Measurements from ENCODE around the gene LGALS3. TPM values are rescaled to one million over a fixed set of nuclear protein-coding genes. Genes with fewer than 3 reads are reported as not detected.

The LGALS3 gene
- total and polyA plus RNA-seq, 7 experiments from 2014 or later = 0.35 to 71.7 (median 11.7) TPM

- Mint-ChIP-seq H3K4me1 (peaks cover 0 to 12% (median 0%) of the 10 kb centered on the region in 7 donors), H3K27ac (no peak overlapping the region), H3K27me3 (peaks cover 0 to 21% (median 4%) of the 10 kb centered on the region in 5 donors), H3K4me3 (no peak overlapping the region), H3K9me3 (no peaks in the 10 kb centered on the region), H3K36me3 (peaks cover 0 to 40% (median 0%) of the 10 kb centered on the region in 5 donors)
- H3K9me3 ChIP-seq (ENCODE audit: control insufficient read depth in 2 of 3, low read length in 3 of 3) = no peaks in the 10 kb centered on the region
- DNase-seq = no peak
- H3K27me3 ChIP-seq (ENCODE audit: control insufficient read depth in 2 of 2, insufficient read depth in 2 of 2, low read length in 2 of 2) = no peaks in the 10 kb centered on the region
- H3K4me1 ChIP-seq (ENCODE audit: control insufficient read depth in 2 of 2, insufficient read depth in 2 of 2, low read length in 2 of 2) = no peaks in the 10 kb centered on the region
- H3K27ac ChIP-seq (ENCODE audit: low read depth, low read length) = no peak overlapping the region
- POLR2A ChIA-PET = interaction anchor here (0.5 kb wide), 1 partner anchor 155 kb away, joined by 4 read pairs; no protein-coding TSS in a partner anchor
- no peak for ATAC-seq
- CTCF ChIA-PET = no interaction called here
- H3K4me3 ChIP-seq (ENCODE audit: low read length) = no peak overlapping the region
- H3K36me3 ChIP-seq (ENCODE audit: control insufficient read depth in 2 of 3, insufficient read depth in 3 of 3, low read length in 3 of 3) = no peaks in the 10 kb centered on the region
- intact Hi-C loops (cut with micrococcal nuclease) = no loop called here
Observed at GRCh38 chr14:55136885-55137786, 8.1 kb downstream of the LGALS3 start.

GRCh38 chr14:55138091-55138490, 9.0 kb downstream of the LGALS3 start:
- no peaks in the 10 kb centered on the region for H3K9me3 Mint-ChIP-seq
- H3K36me3 Mint-ChIP-seq = peaks cover 0 to 44% (median 0%) of the 10 kb centered on the region in 5 donors
- H3K4me3 Mint-ChIP-seq = no peak overlapping the region
- ATAC-seq (no peak), DNase-seq (no peak)
- ChIA-PET POLR2A (no interaction called here), CTCF (interaction anchor here (0.6 kb wide), 1 partner anchor 54 kb away, joined by 3 read pairs; no protein-coding TSS in a partner anchor)
- no peaks in the 10 kb centered on the region for H3K9me3 ChIP-seq (ENCODE audit: control insufficient read depth in 2 of 3, low read length in 3 of 3)
- intact Hi-C loops (cut with micrococcal nuclease) = no loop called here
- H3K27me3 ChIP-seq (ENCODE audit: control insufficient read depth in 2 of 2, insufficient read depth in 2 of 2, low read length in 2 of 2) = no peaks in the 10 kb centered on the region
- H3K4me1 ChIP-seq (ENCODE audit: control insufficient read depth in 2 of 2, insufficient read depth in 2 of 2, low read length in 2 of 2) = no peaks in the 10 kb centered on the region
- H3K36me3 ChIP-seq (ENCODE audit: control insufficient read depth in 2 of 3, insufficient read depth in 3 of 3, low read length in 3 of 3) = no peaks in the 10 kb centered on the region
- no peak overlapping the region for H3K4me3 ChIP-seq (ENCODE audit: low read length)
- H3K27ac Mint-ChIP-seq = no peak overlapping the region
- H3K4me1 Mint-ChIP-seq = peaks cover 0 to 11% (median 0%) of the 10 kb centered on the region in 7 donors
- no peak overlapping the region for H3K27ac ChIP-seq (ENCODE audit: low read depth, low read length)
- peaks cover 0 to 16% (median 4%) of the 10 kb centered on the region in 5 donors for H3K27me3 Mint-ChIP-seq

DNA sequence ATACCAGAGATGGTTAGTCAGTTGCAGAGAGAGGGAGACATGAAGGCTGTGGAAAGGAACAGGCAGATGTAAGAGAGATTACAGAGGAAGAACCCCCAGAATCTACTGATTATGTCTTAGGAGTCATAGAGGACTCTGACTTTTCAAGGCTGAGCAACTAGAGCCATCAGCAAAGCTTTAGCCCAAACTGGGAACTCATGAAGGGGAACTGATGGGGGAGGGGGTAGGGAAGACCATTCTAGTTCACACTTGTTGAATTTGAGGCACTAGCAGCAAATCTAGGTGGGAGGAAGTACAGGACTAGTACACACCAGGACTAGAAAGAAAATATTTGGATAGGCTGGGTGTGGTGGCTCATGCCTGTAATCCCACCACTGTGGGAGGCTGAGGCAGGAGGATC, 10.1 kb downstream of the LGALS3 start:
- Histone ChIP-seq H3K27ac (ENCODE audit: low read depth, low read length) (no peak overlapping the region), H3K4me1 (ENCODE audit: control insufficient read depth in 2 of 2, insufficient read depth in 2 of 2, low read length in 2 of 2) (no peaks in the 10 kb centered on the region), H3K9me3 (ENCODE audit: control insufficient read depth in 2 of 3, low read length in 3 of 3) (no peaks in the 10 kb centered on the region), H3K4me3 (ENCODE audit: low read length) (no peak overlapping the region), H3K27me3 (ENCODE audit: control insufficient read depth in 2 of 2, insufficient read depth in 2 of 2, low read length in 2 of 2) (no peaks in the 10 kb centered on the region), H3K36me3 (ENCODE audit: control insufficient read depth in 2 of 3, insufficient read depth in 3 of 3, low read length in 3 of 3) (no peaks in the 10 kb centered on the region)
- Mint-ChIP-seq H3K9me3 (no peaks in the 10 kb centered on the region), H3K27me3 (peaks cover 0 to 9% (median 0%) of the 10 kb centered on the region in 5 donors), H3K4me1 (peaks cover 0 to 13% (median 0%) of the 10 kb centered on the region in 7 donors), H3K4me3 (no peak overlapping the region), H3K27ac (no peak overlapping the region), H3K36me3 (peaks cover 0 to 48% (median 0%) of the 10 kb centered on the region in 5 donors)
- ATAC-seq (no peak), DNase-seq (no peak)
- intact Hi-C loops (cut with micrococcal nuclease) = no loop called here
- ChIA-PET CTCF (no interaction called here), POLR2A (no interaction called here)

- H3K4me3 ChIP-seq (ENCODE audit: low read length) = no peak overlapping the region
- H3K27me3 ChIP-seq (ENCODE audit: control insufficient read depth in 2 of 2, insufficient read depth in 2 of 2, low read length in 2 of 2) = no peaks in the 10 kb centered on the region
- H3K27ac ChIP-seq (ENCODE audit: low read depth, low read length) = no peak overlapping the region
- intact Hi-C loops (cut with micrococcal nuclease) = loop anchor here in 1 of 2 donors (5.0 kb wide), 1 partner anchor 38 kb away; no protein-coding TSS in a partner anchor
- Mint-ChIP-seq H3K36me3 (peaks cover 0 to 52% (median 0%) of the 10 kb centered on the region in 5 donors), H3K4me3 (no peak overlapping the region), H3K27ac (no peak overlapping the region), H3K27me3 (peaks cover 0 to 1% (median 0%) of the 10 kb centered on the region in 5 donors), H3K9me3 (no peaks in the 10 kb centered on the region), H3K4me1 (peaks cover 0 to 13% (median 0%) of the 10 kb centered on the region in 7 donors)
- H3K4me1 ChIP-seq (ENCODE audit: control insufficient read depth in 2 of 2, insufficient read depth in 2 of 2, low read length in 2 of 2) = no peaks in the 10 kb centered on the region
- no peaks in the 10 kb centered on the region for H3K9me3 ChIP-seq (ENCODE audit: control insufficient read depth in 2 of 3, low read length in 3 of 3)
- no peaks in the 10 kb centered on the region for H3K36me3 ChIP-seq (ENCODE audit: control insufficient read depth in 2 of 3, insufficient read depth in 3 of 3, low read length in 3 of 3)
- DNase-seq (no peak), ATAC-seq (no peak)
- CTCF ChIA-PET = no interaction called here
- POLR2A ChIA-PET = no interaction called here
Observed at GRCh38 chr14:55139696-55140509, 10.9 kb downstream of the LGALS3 start.

GRCh38 chr14:55141825-55142224, 12.8 kb downstream of the LGALS3 start:
- no peak for DNase-seq
- no peak overlapping the region for H3K27ac ChIP-seq (ENCODE audit: low read depth, low read length)
- H3K4me3 ChIP-seq (ENCODE audit: low read length) = no peak overlapping the region
- Mint-ChIP-seq H3K4me3 (no peak overlapping the region), H3K9me3 (no peaks in the 10 kb centered on the region), H3K4me1 (peaks cover 0 to 25% (median 0%) of the 10 kb centered on the region in 7 donors), H3K27me3 (no peaks in the 10 kb centered on the region), H3K27ac (peak overlapping the region in 1 of 9 donors; percentile 14), H3K36me3 (peaks cover 0 to 62% (median 0%) of the 10 kb centered on the region in 5 donors)
- no peaks in the 10 kb centered on the region for H3K4me1 ChIP-seq (ENCODE audit: control insufficient read depth in 2 of 2, insufficient read depth in 2 of 2, low read length in 2 of 2)
- no peaks in the 10 kb centered on the region for H3K27me3 ChIP-seq (ENCODE audit: control insufficient read depth in 2 of 2, insufficient read depth in 2 of 2, low read length in 2 of 2)
- no peak for ATAC-seq
- ChIA-PET POLR2A (no interaction called here), CTCF (no interaction called here)
- intact Hi-C loops (cut with micrococcal nuclease) = loop anchor here in 1 of 2 donors (5.0 kb wide), 1 partner anchor 40 kb away; no protein-coding TSS in a partner anchor
- H3K9me3 ChIP-seq (ENCODE audit: control insufficient read depth in 2 of 3, low read length in 3 of 3) = no peaks in the 10 kb centered on the region
- no peaks in the 10 kb centered on the region for H3K36me3 ChIP-seq (ENCODE audit: control insufficient read depth in 2 of 3, insufficient read depth in 3 of 3, low read length in 3 of 3)

GRCh38 chr14:55142466-55142865, 13.4 kb downstream of the LGALS3 start:
- DNase-seq (no peak), ATAC-seq (no peak)
- Histone ChIP-seq H3K36me3 (ENCODE audit: control insufficient read depth in 2 of 3, insufficient read depth in 3 of 3, low read length in 3 of 3) (no peaks in the 10 kb centered on the region), H3K4me3 (ENCODE audit: low read length) (no peak overlapping the region), H3K9me3 (ENCODE audit: control insufficient read depth in 2 of 3, low read length in 3 of 3) (no peaks in the 10 kb centered on the region), H3K4me1 (ENCODE audit: control insufficient read depth in 2 of 2, insufficient read depth in 2 of 2, low read length in 2 of 2) (no peaks in the 10 kb centered on the region), H3K27ac (ENCODE audit: low read depth, low read length) (no peak overlapping the region), H3K27me3 (ENCODE audit: control insufficient read depth in 2 of 2, insufficient read depth in 2 of 2, low read length in 2 of 2) (no peaks in the 10 kb centered on the region)
- ChIA-PET POLR2A (no interaction called here), CTCF (no interaction called here)
- peaks cover 0 to 65% (median 0%) of the 10 kb centered on the region in 5 donors for H3K36me3 Mint-ChIP-seq
- H3K9me3 Mint-ChIP-seq = no peaks in the 10 kb centered on the region
- no peak overlapping the region for H3K27ac Mint-ChIP-seq
- H3K27me3 Mint-ChIP-seq = no peaks in the 10 kb centered on the region
- no peak overlapping the region for H3K4me3 Mint-ChIP-seq
- peaks cover 0 to 29% (median 0%) of the 10 kb centered on the region in 7 donors for H3K4me1 Mint-ChIP-seq
- intact Hi-C loops (cut with micrococcal nuclease) = loop anchor here in 1 of 2 donors (5.0 kb wide), 1 partner anchor 40 kb away; no protein-coding TSS in a partner anchor
